Effector CD8-positive, alpha-beta T cell (primary cell): ENCODE measurements around the gene ALS2.

Source experiments
- DNase-seq: peaks from one replicate; lab custom pipeline; 2025; lab: John Stamatoyannopoulos, UW

Gene ALS2

DNA sequence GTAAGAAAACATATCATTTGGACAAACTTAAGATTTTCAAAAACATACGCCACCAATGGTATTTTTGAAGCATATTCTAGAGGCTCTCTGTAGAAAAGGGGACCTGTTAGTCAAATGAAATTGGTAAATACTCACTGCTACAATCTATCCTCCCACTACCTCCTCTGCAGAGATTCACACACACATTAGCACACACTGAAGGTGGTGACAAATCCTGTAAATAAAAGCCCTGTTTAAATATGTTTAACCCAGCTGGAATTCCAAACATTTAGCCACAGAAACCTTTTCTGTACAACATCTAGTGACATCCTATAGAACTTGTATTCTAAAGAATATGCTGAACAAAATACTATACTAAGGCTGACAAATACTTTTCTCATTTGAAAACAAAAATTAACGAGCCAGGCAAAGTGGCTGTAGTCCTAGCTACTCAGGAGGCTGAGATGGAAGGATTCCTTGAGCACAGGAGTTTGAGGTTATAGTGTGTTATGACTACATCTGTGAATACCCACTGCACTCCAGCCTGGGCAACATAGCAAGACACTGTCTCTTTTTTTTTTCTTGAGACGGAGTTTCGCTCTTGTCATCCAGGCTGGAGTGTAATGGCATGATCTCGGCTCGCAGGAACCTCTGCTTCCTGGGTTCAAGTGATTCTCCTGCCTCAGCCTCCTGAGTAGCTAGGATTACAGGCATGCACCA, 25.9 kb downstream of the ALS2 start:
- no peak for DNase-seq

DNA sequence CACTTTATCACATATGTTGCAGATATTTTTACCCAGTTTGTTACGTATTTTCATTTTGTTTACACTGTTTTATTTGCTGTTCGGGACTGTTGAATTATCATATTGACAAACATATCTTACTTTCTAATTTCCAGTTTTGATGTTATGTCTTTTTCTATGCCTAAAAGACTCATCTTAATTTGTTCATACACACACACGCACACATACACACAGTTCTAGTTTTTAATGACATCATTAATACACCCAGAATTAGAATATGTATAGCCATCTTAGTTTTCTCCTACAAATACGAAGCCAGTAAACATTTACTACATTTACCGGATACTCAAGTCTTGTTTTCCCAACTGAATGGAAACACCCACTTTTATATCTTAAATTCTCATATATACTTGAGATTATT, 29.2 kb downstream of the ALS2 start:
- DNase-seq: no peak

DNA sequence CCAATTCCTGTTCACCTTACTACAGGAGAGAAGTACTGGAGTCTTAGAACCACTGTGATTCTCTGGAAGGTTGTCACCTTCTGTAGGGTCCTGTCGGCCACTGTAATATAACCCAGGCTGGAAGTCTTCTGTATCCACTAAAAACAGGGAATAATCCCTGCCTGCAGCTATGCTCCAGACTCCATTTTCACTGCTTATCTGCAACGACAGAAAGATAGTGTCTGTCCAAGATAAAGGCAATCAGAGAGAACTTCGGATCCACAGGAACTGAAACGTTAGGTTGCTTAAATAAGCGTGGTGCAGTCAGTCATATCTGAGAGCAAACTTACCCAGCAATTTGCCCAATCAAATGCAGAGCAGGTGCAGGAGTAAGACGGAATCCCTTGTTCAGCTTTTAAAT, 34.2 kb downstream of the ALS2 start:
- no peak for DNase-seq

DNA sequence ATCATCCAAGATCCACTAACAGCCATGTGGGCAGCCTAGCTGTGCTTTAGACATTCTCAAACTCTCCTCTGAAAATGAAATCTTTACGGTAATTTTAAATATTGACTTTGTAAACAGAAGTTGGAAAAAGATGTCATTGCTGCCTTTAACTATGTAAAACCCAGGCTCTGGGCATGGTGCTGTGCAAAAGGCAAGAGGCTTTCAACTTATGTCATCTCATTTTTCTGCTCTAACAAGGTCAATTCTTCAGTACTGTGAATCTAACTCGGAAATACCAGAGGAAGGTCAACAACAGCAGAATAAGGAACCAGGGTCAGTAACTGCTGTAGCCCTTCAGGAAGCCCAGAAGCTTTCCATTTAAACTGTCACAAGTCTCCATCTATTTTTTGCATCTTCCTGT, 45.2 kb downstream of the ALS2 start:
- DNase-seq: no peak

- no peak for DNase-seq
These were observed 46.6 kb downstream of the ALS2 start for GRCh38 chr2:201734111-201734510.

- DNase-seq: no peak
These were observed 47.2 kb downstream of the ALS2 start for GRCh38 chr2:201733544-201733943.

DNA sequence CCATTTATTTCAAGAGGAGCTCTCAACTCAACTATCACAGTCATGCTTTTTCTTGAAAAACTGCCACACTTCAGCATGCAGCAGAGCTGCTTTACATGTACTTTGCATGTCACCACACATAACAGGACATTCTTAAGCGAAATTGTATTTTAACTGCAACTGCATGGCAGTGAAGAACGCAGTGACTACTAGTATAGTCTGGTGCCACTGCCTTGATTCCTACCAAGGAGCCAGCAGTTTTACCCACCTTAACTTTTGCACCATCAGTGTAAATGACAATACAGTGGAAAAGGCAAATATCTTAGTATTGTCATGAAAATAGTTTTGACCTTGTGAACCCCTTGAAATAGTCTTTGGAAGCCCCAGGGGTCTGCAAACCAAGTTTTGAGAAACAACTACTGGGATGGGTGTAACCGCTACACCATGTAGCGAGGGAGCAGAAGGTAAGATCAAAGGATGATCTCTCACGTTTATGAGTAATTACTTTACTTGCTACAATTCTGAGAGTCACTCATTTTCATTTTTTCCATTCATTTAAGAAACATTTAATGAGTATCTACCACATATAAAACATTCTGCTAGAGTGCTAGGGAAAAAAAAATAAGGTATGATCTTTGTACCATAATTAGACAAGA, 50.0 kb downstream of the ALS2 start:
- DNase-seq: no peak

DNA sequence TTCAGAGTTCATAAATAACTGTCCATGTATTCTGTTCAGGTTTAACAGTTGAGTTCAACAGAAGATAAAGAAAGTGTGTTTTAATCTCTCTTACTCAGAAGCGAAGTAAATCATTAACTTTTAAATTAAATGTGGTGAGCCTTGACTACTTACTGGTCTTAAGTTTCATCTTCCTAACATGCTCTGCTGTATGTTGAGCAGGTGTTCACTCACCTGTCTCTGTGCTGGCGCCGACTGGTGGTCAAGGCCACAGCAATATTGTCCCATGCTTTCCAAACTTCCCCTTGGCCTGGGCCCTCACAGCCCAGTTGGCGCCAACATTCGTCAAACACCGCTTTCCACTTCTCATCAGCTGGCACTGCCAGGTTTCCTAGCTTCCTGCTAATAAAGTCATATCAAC, 65.3 kb downstream of the ALS2 start:
- DNase-seq: no peak

- DNase-seq: no peak
These were observed 68.0 kb downstream of the ALS2 start for GRCh38 chr2:201712726-201713125.

GRCh38 chr2:201709747-201710146, 71.0 kb downstream of the ALS2 start:
- DNase-seq: no peak

- DNase-seq: no peak
These were observed 71.7 kb downstream of the ALS2 start for GRCh38 chr2:201709049-201709448.

GRCh38 chr2:201707753-201708152, 73.0 kb downstream of the ALS2 start:
- DNase-seq: no peak

DNA sequence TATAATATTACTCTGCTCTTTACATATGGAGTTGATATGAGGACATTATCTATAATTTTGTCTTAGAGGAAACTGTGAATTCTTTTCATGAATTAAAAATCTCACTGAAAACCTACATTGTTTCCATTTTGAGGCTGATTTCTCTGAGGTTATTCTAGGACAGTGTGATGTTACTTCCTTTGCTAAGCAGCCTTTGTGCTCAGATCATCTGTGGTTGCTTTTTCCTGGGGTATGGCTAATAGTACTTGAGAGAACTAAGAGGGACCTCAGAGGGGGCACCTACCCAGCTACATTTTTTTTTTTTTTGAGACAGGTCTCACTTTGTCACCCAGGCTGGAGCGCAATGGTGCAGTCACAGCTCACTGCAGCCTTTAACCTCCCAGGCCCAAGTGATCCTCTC, 73.6 kb downstream of the ALS2 start:
- DNase-seq: no peak

DNA sequence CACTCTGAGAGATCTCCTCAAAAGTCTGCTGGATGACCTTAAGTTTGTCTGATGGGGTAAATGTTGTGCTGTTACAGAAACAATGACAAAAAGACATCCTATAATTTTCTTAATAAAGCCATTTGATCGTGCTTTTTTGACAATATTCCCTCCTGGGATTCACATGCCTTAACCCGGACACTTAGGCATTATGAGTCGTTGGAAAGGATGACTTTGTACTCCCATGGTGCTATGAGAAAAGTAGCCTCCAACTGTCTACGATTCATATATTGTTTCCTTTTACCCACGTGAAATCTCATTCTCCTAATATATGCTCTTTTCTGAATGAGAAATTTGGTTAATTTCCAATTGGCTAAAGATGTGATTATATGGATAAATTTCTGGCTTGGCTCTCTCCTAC, 76.2 kb downstream of the ALS2 start:
- DNase-seq: no peak

DNA sequence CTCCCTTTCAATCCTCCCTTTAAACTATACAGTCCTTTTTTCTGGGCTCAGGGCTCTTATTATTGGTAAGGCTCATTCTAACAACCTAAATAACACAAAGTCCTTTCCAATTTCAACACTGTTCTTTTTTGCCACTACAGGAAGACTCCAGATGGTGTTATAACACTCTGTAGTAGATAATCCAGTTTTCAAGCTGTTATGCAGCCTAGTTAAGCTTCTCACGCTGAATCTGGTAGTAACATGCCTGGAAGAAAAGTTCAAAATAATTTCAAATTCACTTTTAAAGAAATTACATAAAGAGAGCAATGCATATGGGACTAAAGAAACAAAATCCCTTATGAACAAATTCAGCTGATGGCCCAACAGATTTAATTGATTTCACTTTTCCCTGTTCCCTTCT, 79.1 kb downstream of the ALS2 start:
- no peak for DNase-seq

DNA sequence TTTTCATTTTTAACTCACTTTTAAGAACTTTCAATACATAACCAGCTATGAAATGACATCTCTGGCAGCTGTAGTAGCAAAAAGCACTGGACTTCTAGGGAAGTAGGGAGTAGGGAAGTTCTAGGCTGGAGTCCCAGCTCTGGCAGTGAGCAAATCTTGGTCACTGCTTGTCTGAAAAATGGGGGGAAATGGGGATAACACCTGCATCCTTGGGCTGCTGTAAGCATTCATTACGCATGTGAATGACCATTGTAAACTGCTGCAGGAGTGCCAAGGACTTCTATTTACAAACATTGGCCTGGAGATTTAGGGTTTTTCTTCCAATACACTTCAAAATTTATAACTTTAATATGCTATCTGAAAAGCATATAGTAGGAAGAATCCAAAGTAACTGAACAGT, 81.3 kb downstream of the ALS2 start:
- no peak for DNase-seq

- no peak for DNase-seq
These were observed 82.0 kb downstream of the ALS2 start, which contains the start of gene MPP4 for GRCh38 chr2:201698588-201699226. Gene MPP4, minus strand, starts transcription at chr2:201698644. Its CDS starts 4,690 bp downstream, at chr2:201693954.

DNA sequence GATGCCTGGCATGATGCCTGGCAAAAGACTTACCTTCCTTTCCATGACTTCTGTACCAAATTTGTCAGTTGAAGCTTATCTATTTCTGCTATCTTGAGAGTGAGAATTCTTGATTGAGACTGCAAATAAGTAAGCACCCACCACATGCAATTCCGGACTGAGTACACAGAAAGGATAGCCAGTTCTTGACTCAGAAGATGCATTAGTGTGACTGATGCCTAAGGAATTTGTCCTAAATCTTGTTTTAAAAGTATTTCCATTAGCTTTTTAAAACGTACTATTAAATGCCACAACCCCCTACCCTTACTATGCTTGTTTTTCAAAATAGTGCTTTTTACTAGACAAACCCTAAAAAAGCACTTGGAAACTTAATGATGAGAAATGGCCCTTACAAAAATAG, 82.8 kb downstream of the ALS2 start:
- DNase-seq: no peak

DNA sequence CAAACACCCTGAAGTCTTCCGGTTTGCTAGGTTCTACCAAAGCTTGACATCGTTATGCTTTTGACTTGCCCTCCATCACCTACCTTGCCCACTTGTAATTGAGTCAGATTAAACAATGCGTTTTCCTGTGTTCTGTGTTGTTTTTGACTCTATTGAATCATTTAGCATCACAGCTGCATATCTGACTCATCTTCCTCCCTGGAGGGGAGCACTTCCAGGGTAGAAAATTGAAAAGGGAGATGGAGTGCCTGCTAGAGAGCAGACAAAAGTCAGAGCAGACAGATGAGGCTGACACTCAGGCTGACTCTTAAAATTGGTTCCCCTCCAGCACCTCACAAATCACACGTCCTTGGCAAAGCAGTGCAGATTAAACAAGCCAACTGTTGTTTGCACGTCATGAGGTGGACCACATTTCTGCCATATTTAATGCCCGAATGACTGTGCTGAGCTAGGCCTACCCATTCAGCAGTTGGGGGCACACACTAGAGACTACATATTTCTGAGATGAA, 84.5 kb downstream of the ALS2 start:
- no peak for DNase-seq

DNA sequence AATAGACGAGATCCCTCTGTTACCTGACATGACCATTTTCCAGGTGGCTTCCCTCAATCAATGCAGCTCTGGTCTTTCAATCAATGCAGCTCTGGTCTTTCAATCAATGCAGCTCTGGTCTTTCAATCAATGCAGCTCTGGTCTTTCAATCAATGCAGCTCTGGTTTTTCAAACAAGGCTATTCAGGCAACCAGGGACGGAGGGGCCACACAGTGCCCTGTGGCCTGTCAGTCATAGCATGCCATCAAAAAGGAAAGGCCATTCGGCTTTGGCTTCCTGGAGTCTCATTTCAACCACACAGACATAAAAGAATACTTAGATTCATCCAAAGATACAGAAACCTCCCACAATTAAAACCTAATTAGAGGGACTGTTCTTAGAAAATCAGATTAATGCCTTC, 95.6 kb downstream of the ALS2 start:
- no peak for DNase-seq

- DNase-seq: no peak
These were observed 100.0 kb downstream of the ALS2 start for GRCh38 chr2:201680743-201681142.

- DNase-seq: no peak
These were observed 102.3 kb downstream of the ALS2 start for GRCh38 chr2:201678401-201678800.

DNA sequence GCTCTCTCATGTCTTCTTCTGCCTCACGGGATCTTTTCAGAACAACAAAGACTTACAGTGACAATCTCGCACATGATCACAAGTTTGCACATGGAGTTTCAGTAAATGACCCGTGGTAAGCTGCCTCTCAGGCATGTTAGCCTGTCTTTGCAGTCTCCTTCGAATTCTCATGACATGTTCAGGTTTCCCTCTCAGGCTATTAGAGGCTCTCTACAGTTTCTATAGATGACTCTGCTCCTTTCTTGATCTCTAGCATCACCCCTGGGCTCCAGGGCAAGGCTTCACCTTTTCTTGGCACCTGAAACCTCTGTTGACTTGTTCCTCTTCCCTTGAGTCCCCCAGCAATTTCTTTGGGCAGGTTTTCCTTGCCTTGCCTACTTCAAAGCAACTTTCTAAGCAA, 105.3 kb downstream of the ALS2 start:
- no peak for DNase-seq
